ENCODE data around the gene LSR.
"Not testable (repeated sequence)": the region's sequence is repeated elsewhere in the genome, so short reads cannot be mapped to it uniquely, and the experiment has no call there.

LSR gene

DNA sequence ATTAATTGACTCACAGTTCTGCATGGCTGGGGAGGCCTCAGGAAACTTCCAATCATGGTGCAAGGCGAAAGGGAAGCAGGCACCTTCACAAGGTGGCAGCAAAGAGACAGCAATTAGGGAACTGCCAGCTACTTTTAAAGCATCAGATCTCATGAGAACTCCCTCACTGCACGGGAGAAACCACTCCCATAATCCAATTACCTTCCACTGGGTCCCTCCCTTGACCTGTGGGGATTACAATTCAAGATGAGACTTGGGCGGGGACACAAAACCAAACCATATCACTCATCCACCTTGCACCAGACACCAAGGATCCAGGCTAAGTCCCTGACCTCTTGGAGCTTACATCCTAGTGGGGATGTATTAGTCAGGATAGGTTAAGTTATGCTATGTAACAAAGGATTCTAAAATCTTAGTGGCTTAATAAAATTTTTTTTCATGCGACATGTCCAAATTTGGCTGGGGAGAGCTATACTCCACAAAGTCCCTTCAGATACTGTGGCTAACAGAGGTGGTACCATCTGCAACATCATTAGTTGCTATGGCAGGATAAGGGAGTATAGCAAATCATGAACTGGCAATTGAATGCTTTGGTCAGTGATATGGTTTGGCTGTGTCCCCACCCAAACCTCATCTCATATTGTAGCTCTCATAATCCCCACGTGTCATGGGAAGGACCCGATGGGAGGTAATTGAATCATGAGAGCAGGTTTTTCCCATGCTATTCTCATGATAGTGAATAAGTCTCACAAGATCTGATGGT is 12.0 kb upstream of the LSR start:
- Histone ChIP-seq H3K36me3 (ENCODE audit: control insufficient read depth in 2 of 2, insufficient read depth in 1 of 2, low read length in 2 of 2) (no peaks in the 10 kb centered on the region), H3K27ac (ENCODE audit: extremely low read depth, low read depth, low read length) (no peak overlapping the region), H3K9me3 (ENCODE audit: control insufficient read depth, insufficient read depth, low read depth, low read length) (peaks cover 10% of the 10 kb centered on the region), H3K4me3 (ENCODE audit: low read depth, low read length) (no peak overlapping the region), H3K4me1 (ENCODE audit: control insufficient read depth, insufficient read depth, low read length) (no peaks in the 10 kb centered on the region)
- CTCF ChIA-PET: interaction anchor here (0.5 to 1.9 kb wide), 6 partner anchors 15 to 101 kb away, joined by 3 to 6 read pairs (median 4); no protein-coding TSS in a partner anchor
- TF ChIP-seq ZFP37 (tag by site-specific recombination; IDR thresholded peaks at IDR 0.05) (no peak), GLIS2 (tag by site-specific recombination; IDR thresholded peaks at IDR 0.05) (no peak), ZNF830 (tag by site-specific recombination; IDR thresholded peaks at IDR 0.05; ENCODE audit: low read depth) (no peak), ZNF530 (tag by site-specific recombination; IDR thresholded peaks at IDR 0.05; ENCODE audit: low read depth) (no peak), ZBTB21 (tag by site-specific recombination; IDR thresholded peaks at IDR 0.05) (no peak), KLF1 (tag by site-specific recombination; IDR thresholded peaks at IDR 0.05) (peak; percentile 71)
- TF ChIP-seq, protein P1, sequence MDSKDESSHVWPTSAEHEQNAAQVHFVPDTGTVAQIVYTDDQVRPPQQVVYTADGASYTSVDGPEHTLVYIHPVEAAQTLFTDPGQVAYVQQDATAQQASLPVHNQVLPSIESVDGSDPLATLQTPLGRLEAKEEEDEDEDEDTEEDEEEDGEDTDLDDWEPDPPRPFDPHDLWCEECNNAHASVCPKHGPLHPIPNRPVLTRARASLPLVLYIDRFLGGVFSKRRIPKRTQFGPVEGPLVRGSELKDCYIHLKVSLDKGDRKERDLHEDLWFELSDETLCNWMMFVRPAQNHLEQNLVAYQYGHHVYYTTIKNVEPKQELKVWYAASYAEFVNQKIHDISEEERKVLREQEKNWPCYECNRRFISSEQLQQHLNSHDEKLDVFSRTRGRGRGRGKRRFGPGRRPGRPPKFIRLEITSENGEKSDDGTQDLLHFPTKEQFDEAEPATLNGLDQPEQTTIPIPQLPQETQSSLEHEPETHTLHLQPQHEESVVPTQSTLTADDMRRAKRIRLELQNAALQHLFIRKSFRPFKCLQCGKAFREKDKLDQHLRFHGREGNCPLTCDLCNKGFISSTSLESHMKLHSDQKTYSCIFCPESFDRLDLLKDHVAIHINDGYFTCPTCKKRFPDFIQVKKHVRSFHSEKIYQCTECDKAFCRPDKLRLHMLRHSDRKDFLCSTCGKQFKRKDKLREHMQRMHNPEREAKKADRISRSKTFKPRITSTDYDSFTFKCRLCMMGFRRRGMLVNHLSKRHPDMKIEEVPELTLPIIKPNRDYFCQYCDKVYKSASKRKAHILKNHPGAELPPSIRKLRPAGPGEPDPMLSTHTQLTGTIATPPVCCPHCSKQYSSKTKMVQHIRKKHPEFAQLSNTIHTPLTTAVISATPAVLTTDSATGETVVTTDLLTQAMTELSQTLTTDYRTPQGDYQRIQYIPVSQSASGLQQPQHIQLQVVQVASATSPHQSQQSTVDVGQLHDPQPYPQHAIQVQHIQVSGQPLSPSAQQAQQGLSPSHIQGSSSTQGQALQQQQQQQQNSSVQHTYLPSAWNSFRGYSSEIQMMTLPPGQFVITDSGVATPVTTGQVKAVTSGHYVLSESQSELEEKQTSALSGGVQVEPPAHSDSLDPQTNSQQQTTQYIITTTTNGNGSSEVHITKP (tag by site-specific recombination; IDR thresholded peaks at IDR 0.05): peak; percentile 54
- TF ChIP-seq, protein P2, sequence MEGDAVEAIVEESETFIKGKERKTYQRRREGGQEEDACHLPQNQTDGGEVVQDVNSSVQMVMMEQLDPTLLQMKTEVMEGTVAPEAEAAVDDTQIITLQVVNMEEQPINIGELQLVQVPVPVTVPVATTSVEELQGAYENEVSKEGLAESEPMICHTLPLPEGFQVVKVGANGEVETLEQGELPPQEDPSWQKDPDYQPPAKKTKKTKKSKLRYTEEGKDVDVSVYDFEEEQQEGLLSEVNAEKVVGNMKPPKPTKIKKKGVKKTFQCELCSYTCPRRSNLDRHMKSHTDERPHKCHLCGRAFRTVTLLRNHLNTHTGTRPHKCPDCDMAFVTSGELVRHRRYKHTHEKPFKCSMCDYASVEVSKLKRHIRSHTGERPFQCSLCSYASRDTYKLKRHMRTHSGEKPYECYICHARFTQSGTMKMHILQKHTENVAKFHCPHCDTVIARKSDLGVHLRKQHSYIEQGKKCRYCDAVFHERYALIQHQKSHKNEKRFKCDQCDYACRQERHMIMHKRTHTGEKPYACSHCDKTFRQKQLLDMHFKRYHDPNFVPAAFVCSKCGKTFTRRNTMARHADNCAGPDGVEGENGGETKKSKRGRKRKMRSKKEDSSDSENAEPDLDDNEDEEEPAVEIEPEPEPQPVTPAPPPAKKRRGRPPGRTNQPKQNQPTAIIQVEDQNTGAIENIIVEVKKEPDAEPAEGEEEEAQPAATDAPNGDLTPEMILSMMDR (tag by site-specific recombination; IDR thresholded peaks at IDR 0.05): 0 out of 2 replicates have a peak, but pooled peaks have one; percentile 9
- POLR2A ChIA-PET: no interaction called here

DNA sequence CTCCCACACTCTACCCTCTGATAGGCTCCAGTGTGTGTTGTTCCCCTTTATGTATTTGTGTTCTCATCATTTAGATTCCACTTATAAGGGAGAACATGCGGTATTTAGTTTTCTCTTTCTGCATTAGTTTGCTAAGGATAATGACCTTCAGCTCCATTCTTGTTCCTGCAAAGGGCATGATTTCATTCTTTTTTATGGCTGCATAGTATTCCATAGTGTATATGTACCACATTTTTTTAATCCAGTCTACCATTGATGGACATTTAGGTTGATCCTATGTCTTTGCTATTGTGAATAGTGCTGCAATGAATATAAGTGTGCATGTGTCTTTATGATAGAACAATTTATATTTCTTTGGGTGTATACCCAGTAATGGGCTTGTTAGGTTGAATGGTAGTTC is 9.2 kb upstream of the LSR start:
- H3K36me3 ChIP-seq (ENCODE audit: control insufficient read depth in 2 of 2, insufficient read depth in 1 of 2, low read length in 2 of 2); H3K4me3 ChIP-seq (ENCODE audit: low read depth, low read length); H3K9me3 ChIP-seq (ENCODE audit: control insufficient read depth, insufficient read depth, low read depth, low read length); H3K4me1 ChIP-seq (ENCODE audit: control insufficient read depth, insufficient read depth, low read length); POLR2A ChIA-PET; H3K27ac ChIP-seq (ENCODE audit: extremely low read depth, low read depth, low read length): not testable (repeated sequence)
- CTCF ChIA-PET: interaction anchor here (0.6 to 1.9 kb wide), 6 partner anchors 16 to 605 kb away, joined by 3 to 9 read pairs (median 4); partner anchors contain the start of genes FXYD7 and LGI4
- TF ChIP-seq, protein P3, sequence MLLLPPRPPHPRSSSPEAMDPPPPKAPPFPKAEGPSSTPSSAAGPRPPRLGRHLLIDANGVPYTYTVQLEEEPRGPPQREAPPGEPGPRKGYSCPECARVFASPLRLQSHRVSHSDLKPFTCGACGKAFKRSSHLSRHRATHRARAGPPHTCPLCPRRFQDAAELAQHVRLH (tag by site-specific recombination; IDR thresholded peaks at IDR 0.05): peak; percentile 65; the same call in 1 of the 2 replicates
- peak; percentile 99 for TF ChIP-seq ZNF146 (tag by site-specific recombination; IDR thresholded peaks at IDR 0.05)
- TF ChIP-seq, protein P4, sequence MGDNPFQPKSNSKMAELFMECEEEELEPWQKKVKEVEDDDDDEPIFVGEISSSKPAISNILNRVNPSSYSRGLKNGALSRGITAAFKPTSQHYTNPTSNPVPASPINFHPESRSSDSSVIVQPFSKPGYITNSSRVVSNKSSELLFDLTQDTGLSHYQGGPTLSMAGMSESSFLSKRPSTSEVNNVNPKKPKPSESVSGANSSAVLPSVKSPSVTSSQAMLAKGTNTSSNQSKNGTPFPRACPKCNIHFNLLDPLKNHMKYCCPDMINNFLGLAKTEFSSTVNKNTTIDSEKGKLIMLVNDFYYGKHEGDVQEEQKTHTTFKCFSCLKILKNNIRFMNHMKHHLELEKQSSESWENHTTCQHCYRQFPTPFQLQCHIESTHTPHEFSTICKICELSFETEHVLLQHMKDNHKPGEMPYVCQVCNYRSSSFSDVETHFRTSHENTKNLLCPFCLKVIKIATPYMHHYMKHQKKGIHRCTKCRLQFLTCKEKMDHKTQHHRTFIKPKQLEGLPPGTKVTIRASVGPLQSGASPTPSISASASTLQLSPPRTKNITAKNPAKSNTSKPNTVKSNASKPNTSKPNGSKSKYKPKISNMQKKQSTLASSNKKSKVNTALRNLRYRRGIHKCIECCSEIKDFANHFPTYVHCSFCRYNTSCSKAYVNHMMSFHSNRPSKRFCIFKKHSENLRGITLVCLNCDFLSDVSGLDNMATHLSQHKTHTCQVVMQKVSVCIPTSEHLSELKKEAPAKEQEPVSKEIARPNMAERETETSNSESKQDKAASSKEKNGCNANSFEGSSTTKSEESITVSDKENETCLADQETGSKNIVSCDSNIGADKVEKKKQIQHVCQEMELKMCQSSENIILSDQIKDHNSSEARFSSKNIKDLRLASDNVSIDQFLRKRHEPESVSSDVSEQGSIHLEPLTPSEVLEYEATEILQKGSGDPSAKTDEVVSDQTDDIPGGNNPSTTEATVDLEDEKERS (tag by site-specific recombination; IDR thresholded peaks at IDR 0.05): peak; percentile 52; the same call in 1 of the 2 replicates
